WTC11 (cell line): ENCODE data around the gene PARK7. TPM values are rescaled to one million over a fixed set of nuclear protein-coding genes. Genes with fewer than 3 reads are reported as not detected.

Source experiments
- ATAC-seq: fragments of 200-7000 bp; cut with Tn5 transposase; 2 replicates; pipeline ENCODE4 v1.10.0; 2021; ENCODE audit warnings: mild to moderate bottlenecking, moderate library complexity
- CTCF ChIA-PET: fragments of 300-600 bp; sonication (Branson Sonifier 250); formaldehyde crosslinking; loops from one replicate; lab custom pipeline; 2021; ENCODE audit warnings: antibody characterized with exemption; lab: Charles Lee
- POLR2A ChIA-PET: fragments of 350-600 bp; sonication (Branson Sonifier 250); formaldehyde crosslinking; loops from one replicate; lab custom pipeline; 2021; ENCODE audit warnings: antibody characterized with exemption; lab: Charles Lee
- DNase-seq: peaks from one replicate; pipeline ENCODE4 v3.0.0; 2021; ENCODE audit warnings: low spot score
- H3K27ac Mint-ChIP-seq: 2 replicates; pipeline ENCODE4 v1.8.0; 2021; ENCODE audit warnings: mixed read lengths
- H3K27me3 Mint-ChIP-seq: 2 replicates; pipeline ENCODE4 v1.8.0; 2021; ENCODE audit warnings: low read depth, mild to moderate bottlenecking, moderate library complexity, mixed read lengths
- H3K36me3 Mint-ChIP-seq: 2 replicates; pipeline ENCODE4 v1.8.0; 2021; ENCODE audit warnings: mixed read lengths
- H3K4me1 Mint-ChIP-seq: 2 replicates; pipeline ENCODE4 v1.8.0; 2022; ENCODE audit warnings: mixed read lengths
- H3K4me3 Mint-ChIP-seq: 2 replicates; pipeline ENCODE4 v1.8.0; 2021; ENCODE audit warnings: mild to moderate bottlenecking, moderate library complexity, mixed read lengths
- H3K9me3 Mint-ChIP-seq: 2 replicates; pipeline ENCODE4 v1.8.0; 2021; ENCODE audit warnings: mixed read lengths
- ATF1 ChIP-seq: sonication (generic); formaldehyde crosslinking; IDR thresholded peaks from 2 replicates; pipeline ENCODE4 v1.8.1; 2023; ENCODE audit warnings: mild to moderate bottlenecking, moderate library complexity, missing genetic modification reagents
- CDX4 ChIP-seq: fragments of 250-450 bp; sonication (Bioruptor Pico); IDR thresholded peaks from 2 replicates; pipeline ENCODE4 v1.9.0; 2021; ENCODE audit warnings: moderate library complexity, mild to moderate bottlenecking, inconsistent platforms, borderline replicate concordance
- ELF4 ChIP-seq: sonication (generic); formaldehyde crosslinking; IDR thresholded peaks from 2 replicates; pipeline ENCODE4 v1.8.1; 2022; ENCODE audit warnings: low read depth, mild to moderate bottlenecking, moderate library complexity, missing genetic modification reagents
- ERG ChIP-seq: fragments of 250-450 bp; sonication (Bioruptor Pico); IDR thresholded peaks from 2 replicates; pipeline ENCODE4 v1.8.0; 2021; ENCODE audit warnings: mild to moderate bottlenecking
- IRF2 ChIP-seq: sonication (generic); formaldehyde crosslinking; IDR thresholded peaks from 2 replicates; pipeline ENCODE4 v1.8.0; 2022; ENCODE audit warnings: low read depth, missing genetic modification reagents, borderline replicate concordance
- JAZF1 ChIP-seq: fragments of 250-450 bp; sonication (Bioruptor Pico); IDR thresholded peaks from 2 replicates; pipeline ENCODE4 v1.9.0; 2021; ENCODE audit warnings: moderate library complexity, mild to moderate bottlenecking, inconsistent platforms
- KAT7 ChIP-seq: sonication (generic); formaldehyde crosslinking; IDR thresholded peaks from 2 replicates; pipeline ENCODE4 v1.8.1; 2023; ENCODE audit warnings: missing genetic modification reagents, mild to moderate bottlenecking, borderline replicate concordance
- NR1H2 ChIP-seq: sonication (generic); formaldehyde crosslinking; IDR thresholded peaks from 2 replicates; pipeline ENCODE4 v1.9.0; 2021; ENCODE audit warnings: mild to moderate bottlenecking, moderate library complexity, missing genetic modification reagents
- PRDM15 ChIP-seq: sonication (generic); formaldehyde crosslinking; IDR thresholded peaks from 2 replicates; pipeline ENCODE4 v1.8.0; 2022; ENCODE audit warnings: missing genetic modification reagents
- SMAD4 ChIP-seq: sonication (generic); formaldehyde crosslinking; IDR thresholded peaks from 2 replicates; pipeline ENCODE4 v1.8.0; 2022; ENCODE audit warnings: mild to moderate bottlenecking, missing genetic modification reagents
- SP1 ChIP-seq: sonication (generic); formaldehyde crosslinking; conservative IDR thresholded peaks from 2 replicates; pipeline ENCODE4 v1.8.1; 2022; ENCODE audit warnings: missing genetic modification reagents
- TEAD4 ChIP-seq: sonication (generic); formaldehyde crosslinking; IDR thresholded peaks from 2 replicates; pipeline ENCODE4 v1.8.0; 2022; ENCODE audit warnings: mild to moderate bottlenecking, missing genetic modification reagents
- USF1 ChIP-seq: sonication (generic); formaldehyde crosslinking; IDR thresholded peaks from 2 replicates; pipeline ENCODE4 v1.8.0; 2022; ENCODE audit warnings: mild to moderate bottlenecking, missing genetic modification reagents
- ZNF263 ChIP-seq: sonication (generic); formaldehyde crosslinking; IDR thresholded peaks from 2 replicates; pipeline ENCODE4 v1.8.1; 2022; ENCODE audit warnings: low read depth, mild to moderate bottlenecking, moderate library complexity, missing genetic modification reagents
- ZNF423 ChIP-seq: fragments of 250-450 bp; sonication (Bioruptor Pico); IDR thresholded peaks from 2 replicates; pipeline ENCODE4 v2.1.2; 2022; ENCODE audit warnings: mild to moderate bottlenecking, moderate library complexity
- ZNF425 ChIP-seq: fragments of 250-450 bp; sonication (Bioruptor Pico); conservative IDR thresholded peaks from 2 replicates; pipeline ENCODE4 v1.9.0; 2021; ENCODE audit warnings: mild to moderate bottlenecking
- ZNF512 ChIP-seq: sonication (generic); formaldehyde crosslinking; IDR thresholded peaks from 2 replicates; pipeline ENCODE4 v1.8.1; 2022; ENCODE audit warnings: missing genetic modification reagents, borderline replicate concordance
- total RNA-seq: library from RNA; stranded (reverse); gene quantifications from 3 replicates; pipeline ENCODE4 v1.2.3, GENCODE V29; 2021

Gene PARK7
- total RNA-seq, 1 experiment from 2014 or later: 337 TPM

GRCh38 chr1:8009043-8010002, 47.8 kb downstream of the PARK7 start (continued):
- no peak for TF ChIP-seq PRDM15 (CRISPR knock-in tag)
- no peak for TF ChIP-seq ZNF425
- TF ChIP-seq CDX4 (CRISPR knock-in tag): no peak
- TF ChIP-seq JAZF1 (CRISPR knock-in tag): no peak
- TF ChIP-seq TEAD4 (CRISPR knock-in tag): no peak
- no peak for TF ChIP-seq ZNF512 (CRISPR knock-in tag)
- TF ChIP-seq SP1 (CRISPR knock-in tag): no peak

GRCh38 chr1:8010080-8010664, 48.7 kb downstream of the PARK7 start:
- H3K36me3 Mint-ChIP-seq: peaks cover 39% of the 10 kb centered on the region
- peak overlapping the region; percentile 81 for H3K27ac Mint-ChIP-seq
- no peak for ATAC-seq
- ChIA-PET CTCF (no interaction called here), POLR2A (no interaction called here)
- H3K27me3 Mint-ChIP-seq: no peaks in the 10 kb centered on the region
- peaks cover 21% of the 10 kb centered on the region for H3K4me1 Mint-ChIP-seq
- no peak overlapping the region for H3K4me3 Mint-ChIP-seq
- DNase-seq: no peak
- no peaks in the 10 kb centered on the region for H3K9me3 Mint-ChIP-seq
- TF ChIP-seq SMAD4 (CRISPR knock-in tag): no peak
- TF ChIP-seq USF1: no peak
- TF ChIP-seq ZNF512 (CRISPR knock-in tag): no peak
- TF ChIP-seq NR1H2 (CRISPR knock-in tag): no peak
- no peak for TF ChIP-seq ELF4 (CRISPR knock-in tag)
- no peak for TF ChIP-seq KAT7 (CRISPR knock-in tag)
- no peak for TF ChIP-seq ZNF263 (CRISPR knock-in tag)
- TF ChIP-seq ERG: no peak
- no peak for TF ChIP-seq IRF2 (CRISPR knock-in tag)
- TF ChIP-seq ATF1: no peak
- TF ChIP-seq ZNF423: no peak
